ENCODE data around the gene CDH16. TPM values are rescaled to one million over a fixed set of nuclear protein-coding genes. Genes with fewer than 3 reads are reported as not detected.
A peak's percentile ranks its signal among the peaks of the same experiment; 100 is the strongest.
"Not testable (repeated sequence)": the region's sequence is repeated elsewhere in the genome, so short reads cannot be mapped to it uniquely, and the experiment has no call there.

CDH16 gene
- total RNA-seq, 1 experiment from 2014 or later: not detected

- peak; percentile 86 for TF ChIP-seq CTCF (IDR thresholded peaks at IDR 0.05; ENCODE audit: unreplicated experiment)
- Mint-ChIP-seq H3K27me3 (ENCODE audit: unreplicated experiment) (peaks cover 56% of the 10 kb centered on the region), H3K4me3 (ENCODE audit: low read depth, unreplicated experiment) (no peak within 1 kb of the TSS), H3K36me3 (ENCODE audit: insufficient read depth, unreplicated experiment) (no peaks in the 10 kb centered on the region), H3K9me3 (ENCODE audit: low read depth, unreplicated experiment) (no peaks in the 10 kb centered on the region), H3K27ac (ENCODE audit: unreplicated experiment) (no peak within 1 kb of the TSS), H3K4me1 (ENCODE audit: low read depth, unreplicated experiment) (peaks cover 11% of the 10 kb centered on the region)
- DNase-seq: peak; percentile 80
- BruUV-seq (replicated peaks): no TSS peak
- CTCF ChIA-PET: interaction anchor here (0.6 to 1.0 kb wide), 2 partner anchors 9 to 215 kb away, joined by 3 read pairs; no protein-coding TSS in a partner anchor
- intact Hi-C loops (cut with micrococcal nuclease; ENCODE audit: unreplicated experiment): no loop called here
Observed at GRCh38 chr16:66961065-66961744, 42.5 kb upstream of the CDH16 start, which contains the start of gene CES3. Gene CES3, plus strand, starts transcription at chr16:66961266. Its CDS starts 42 bp downstream, at chr16:66961308.

- CTCF ChIA-PET: interaction anchor here (1.0 kb wide), 1 partner anchor 8 kb away, joined by 3 read pairs; no protein-coding TSS in a partner anchor
- H3K9me3 Mint-ChIP-seq (ENCODE audit: low read depth, unreplicated experiment): no peaks in the 10 kb centered on the region
- intact Hi-C loops (cut with micrococcal nuclease; ENCODE audit: unreplicated experiment): no loop called here
- peaks cover 47% of the 10 kb centered on the region for H3K27me3 Mint-ChIP-seq (ENCODE audit: unreplicated experiment)
- H3K4me1 Mint-ChIP-seq (ENCODE audit: low read depth, unreplicated experiment): peaks cover 11% of the 10 kb centered on the region
- no peak for DNase-seq
- TF ChIP-seq CTCF (IDR thresholded peaks at IDR 0.05; ENCODE audit: unreplicated experiment): no peak
- no TSS peak for BruUV-seq (replicated peaks)
- no peaks in the 10 kb centered on the region for H3K36me3 Mint-ChIP-seq (ENCODE audit: insufficient read depth, unreplicated experiment)
- H3K4me3 Mint-ChIP-seq (ENCODE audit: low read depth, unreplicated experiment): no peak overlapping the region
- H3K27ac Mint-ChIP-seq (ENCODE audit: unreplicated experiment): no peak overlapping the region
Observed at GRCh38 chr16:66960270-66960669, 41.6 kb upstream of the CDH16 start.

GRCh38 chr16:66959704-66960161, 41.0 kb upstream of the CDH16 start:
- Mint-ChIP-seq H3K9me3 (ENCODE audit: low read depth, unreplicated experiment) (no peaks in the 10 kb centered on the region), H3K36me3 (ENCODE audit: insufficient read depth, unreplicated experiment) (no peaks in the 10 kb centered on the region), H3K27me3 (ENCODE audit: unreplicated experiment) (peaks cover 41% of the 10 kb centered on the region), H3K4me1 (ENCODE audit: low read depth, unreplicated experiment) (peaks cover 11% of the 10 kb centered on the region), H3K27ac (ENCODE audit: unreplicated experiment) (no peak overlapping the region), H3K4me3 (ENCODE audit: low read depth, unreplicated experiment) (no peak overlapping the region)
- BruUV-seq (replicated peaks): no TSS peak
- no peak for TF ChIP-seq CTCF (IDR thresholded peaks at IDR 0.05; ENCODE audit: unreplicated experiment)
- CTCF ChIA-PET: no interaction called here
- DNase-seq: no peak
- intact Hi-C loops (cut with micrococcal nuclease; ENCODE audit: unreplicated experiment): no loop called here

- DNase-seq: no peak
- Mint-ChIP-seq H3K36me3 (ENCODE audit: insufficient read depth, unreplicated experiment) (no peaks in the 10 kb centered on the region), H3K27me3 (ENCODE audit: unreplicated experiment) (peaks cover 35% of the 10 kb centered on the region), H3K9me3 (ENCODE audit: low read depth, unreplicated experiment) (no peaks in the 10 kb centered on the region), H3K27ac (ENCODE audit: unreplicated experiment) (no peak overlapping the region), H3K4me1 (ENCODE audit: low read depth, unreplicated experiment) (peaks cover 13% of the 10 kb centered on the region), H3K4me3 (ENCODE audit: low read depth, unreplicated experiment) (no peak overlapping the region)
- CTCF ChIA-PET: no interaction called here
- intact Hi-C loops (cut with micrococcal nuclease; ENCODE audit: unreplicated experiment): no loop called here
- no TSS peak for BruUV-seq (replicated peaks)
- TF ChIP-seq CTCF (IDR thresholded peaks at IDR 0.05; ENCODE audit: unreplicated experiment): no peak
Observed at GRCh38 chr16:66958857-66959703, 40.4 kb upstream of the CDH16 start.

GRCh38 chr16:66956154-66956457, 37.4 kb upstream of the CDH16 start:
- intact Hi-C loops (cut with micrococcal nuclease; ENCODE audit: unreplicated experiment); DNase-seq; H3K9me3 Mint-ChIP-seq (ENCODE audit: low read depth, unreplicated experiment); H3K4me3 Mint-ChIP-seq (ENCODE audit: low read depth, unreplicated experiment); BruUV-seq (replicated peaks); H3K36me3 Mint-ChIP-seq (ENCODE audit: insufficient read depth, unreplicated experiment); H3K27ac Mint-ChIP-seq (ENCODE audit: unreplicated experiment): not testable (repeated sequence)
- CTCF ChIA-PET: interaction anchor here (1.0 kb wide), 1 partner anchor 229 kb away, joined by 4 read pairs; no protein-coding TSS in a partner anchor
- H3K4me1 Mint-ChIP-seq (ENCODE audit: low read depth, unreplicated experiment): peaks cover 15% of the 10 kb centered on the region
- peaks cover 34% of the 10 kb centered on the region for H3K27me3 Mint-ChIP-seq (ENCODE audit: unreplicated experiment)

GRCh38 chr16:66955363-66956153, 36.9 kb upstream of the CDH16 start:
- not testable (repeated sequence) for H3K27ac Mint-ChIP-seq (ENCODE audit: unreplicated experiment)

More at GRCh38 chr16:66955363-66956153, 36.9 kb upstream of the CDH16 start:
- H3K9me3 Mint-ChIP-seq (ENCODE audit: low read depth, unreplicated experiment); H3K36me3 Mint-ChIP-seq (ENCODE audit: insufficient read depth, unreplicated experiment); H3K4me3 Mint-ChIP-seq (ENCODE audit: low read depth, unreplicated experiment); BruUV-seq (replicated peaks); DNase-seq; CTCF ChIA-PET; H3K4me1 Mint-ChIP-seq (ENCODE audit: low read depth, unreplicated experiment): not testable (repeated sequence)
- intact Hi-C loops (cut with micrococcal nuclease; ENCODE audit: unreplicated experiment): loop anchor here (2.0 kb wide), 1 partner anchor 559 kb away; no protein-coding TSS in a partner anchor
- H3K27me3 Mint-ChIP-seq (ENCODE audit: unreplicated experiment): peaks cover 30% of the 10 kb centered on the region

Data from Calu3 (cell line).